Activated T-helper 17 cell treated with anti-CD3 and anti-CD28 coated beads, Interleukin-2, amount 50 U/mL, for 72 hours (primary cell): ENCODE results near the gene KLF15. TPM values are rescaled to one million over a fixed set of nuclear protein-coding genes. Genes with fewer than 3 reads are reported as not detected.

Source experiments
- ATAC-seq: fragments of 150-1000 bp; cut with Tn5 transposase; replicated peaks from 2 replicates; pipeline ENCODE4 v1.10.0; 2021; ENCODE audit warnings: mild to moderate bottlenecking, moderate library complexity
- H3K27ac Mint-ChIP-seq: one replicate; pipeline ENCODE4 v1.8.0; 2022; ENCODE audit warnings: mixed read lengths
- H3K27me3 Mint-ChIP-seq: one replicate; pipeline ENCODE4 v1.8.0; 2022; ENCODE audit warnings: mixed read lengths
- H3K36me3 Mint-ChIP-seq: one replicate; pipeline ENCODE4 v1.8.0; 2022; ENCODE audit warnings: low read depth, mild to moderate bottlenecking, mixed read lengths
- H3K4me1 Mint-ChIP-seq: one replicate; pipeline ENCODE4 v1.8.0; 2022; ENCODE audit warnings: mixed read lengths
- H3K4me3 Mint-ChIP-seq: one replicate; pipeline ENCODE4 v1.8.0; 2022; ENCODE audit warnings: mild to moderate bottlenecking, mixed read lengths
- H3K9me3 Mint-ChIP-seq: one replicate; pipeline ENCODE4 v1.8.0; 2022; ENCODE audit warnings: mixed read lengths
- total RNA-seq, 2 donors: library from RNA; stranded (reverse); gene quantifications; one replicate each; pipeline ENCODE4 v1.2.3, GENCODE V29; 2022

The KLF15 gene
- total RNA-seq, 2 donors from 2014 or later, result 0.16 TPM; not detected in 1

GRCh38 chr3:126308394-126309125 lies 48.6 kb downstream of the KLF15 start:
- Mint-ChIP-seq H3K27ac (no peak overlapping the region), H3K27me3 (peaks cover 24% of the 10 kb centered on the region), H3K4me1 (no peaks in the 10 kb centered on the region), H3K9me3 (peaks cover 4% of the 10 kb centered on the region), H3K4me3 (no peak overlapping the region), H3K36me3 (no peaks in the 10 kb centered on the region)
- no peak for ATAC-seq

- Mint-ChIP-seq H3K27ac (no peak overlapping the region), H3K4me1 (no peaks in the 10 kb centered on the region), H3K27me3 (peaks cover 24% of the 10 kb centered on the region), H3K4me3 (no peak overlapping the region), H3K36me3 (no peaks in the 10 kb centered on the region), H3K9me3 (peaks cover 7% of the 10 kb centered on the region)
- ATAC-seq, result no peak
These were observed 49.4 kb downstream of the KLF15 start for GRCh38 chr3:126307591-126308393.

GRCh38 chr3:126306888-126307482 lies 50.2 kb downstream of the KLF15 start:
- H3K4me3 Mint-ChIP-seq, result no peak overlapping the region
- H3K27me3 Mint-ChIP-seq, result peaks cover 24% of the 10 kb centered on the region
- no peaks in the 10 kb centered on the region for H3K4me1 Mint-ChIP-seq
- peaks cover 7% of the 10 kb centered on the region for H3K9me3 Mint-ChIP-seq
- H3K36me3 Mint-ChIP-seq, result no peaks in the 10 kb centered on the region
- no peak overlapping the region for H3K27ac Mint-ChIP-seq
- ATAC-seq, result no peak

- no peak overlapping the region for H3K4me3 Mint-ChIP-seq
- peaks cover 24% of the 10 kb centered on the region for H3K27me3 Mint-ChIP-seq
- no peak overlapping the region for H3K27ac Mint-ChIP-seq
- peaks cover 7% of the 10 kb centered on the region for H3K9me3 Mint-ChIP-seq
- H3K4me1 Mint-ChIP-seq, result no peaks in the 10 kb centered on the region
- H3K36me3 Mint-ChIP-seq, result no peaks in the 10 kb centered on the region
- no peak for ATAC-seq
These were observed 50.8 kb downstream of the KLF15 start for GRCh38 chr3:126306397-126306796.

- H3K9me3 Mint-ChIP-seq, result peaks cover 7% of the 10 kb centered on the region
- H3K27ac Mint-ChIP-seq, result no peak overlapping the region
- ATAC-seq, result no peak
- peaks cover 24% of the 10 kb centered on the region for H3K27me3 Mint-ChIP-seq
- H3K4me1 Mint-ChIP-seq, result no peaks in the 10 kb centered on the region
- no peaks in the 10 kb centered on the region for H3K36me3 Mint-ChIP-seq
- H3K4me3 Mint-ChIP-seq, result no peak overlapping the region
These were observed 51.8 kb downstream of the KLF15 start for GRCh38 chr3:126305427-126305826.

- no peak for ATAC-seq
- Mint-ChIP-seq H3K27me3 (peaks cover 24% of the 10 kb centered on the region), H3K4me3 (no peak overlapping the region), H3K9me3 (peaks cover 7% of the 10 kb centered on the region), H3K27ac (no peak overlapping the region), H3K36me3 (no peaks in the 10 kb centered on the region), H3K4me1 (no peaks in the 10 kb centered on the region)
These were observed 52.5 kb downstream of the KLF15 start for GRCh38 chr3:126304704-126305103.

GRCh38 chr3:126304291-126304690 lies 52.9 kb downstream of the KLF15 start:
- Mint-ChIP-seq H3K27me3 (peaks cover 21% of the 10 kb centered on the region), H3K36me3 (no peaks in the 10 kb centered on the region), H3K9me3 (peaks cover 7% of the 10 kb centered on the region), H3K27ac (no peak overlapping the region), H3K4me3 (no peak overlapping the region), H3K4me1 (no peaks in the 10 kb centered on the region)
- no peak for ATAC-seq

- Mint-ChIP-seq H3K4me1 (no peaks in the 10 kb centered on the region), H3K36me3 (no peaks in the 10 kb centered on the region), H3K27ac (no peak overlapping the region), H3K9me3 (peaks cover 7% of the 10 kb centered on the region), H3K27me3 (peaks cover 12% of the 10 kb centered on the region), H3K4me3 (no peak overlapping the region)
- no peak for ATAC-seq
These were observed 53.9 kb downstream of the KLF15 start for GRCh38 chr3:126303272-126303671.

- no peak overlapping the region for H3K4me3 Mint-ChIP-seq
- no peak overlapping the region for H3K27ac Mint-ChIP-seq
- H3K36me3 Mint-ChIP-seq, result no peaks in the 10 kb centered on the region
- H3K4me1 Mint-ChIP-seq, result no peaks in the 10 kb centered on the region
- ATAC-seq, result no peak
- H3K9me3 Mint-ChIP-seq, result peaks cover 7% of the 10 kb centered on the region
- H3K27me3 Mint-ChIP-seq, result peaks cover 6% of the 10 kb centered on the region
These were observed 56.3 kb downstream of the KLF15 start for GRCh38 chr3:126300761-126301481.

GRCh38 chr3:126300001-126300760 lies 57.0 kb downstream of the KLF15 start:
- ATAC-seq, result no peak
- Mint-ChIP-seq H3K27ac (no peak overlapping the region), H3K36me3 (no peaks in the 10 kb centered on the region), H3K4me3 (no peak overlapping the region), H3K27me3 (no peaks in the 10 kb centered on the region), H3K4me1 (no peaks in the 10 kb centered on the region), H3K9me3 (peaks cover 7% of the 10 kb centered on the region)

GRCh38 chr3:126295407-126295939 lies 61.7 kb downstream of the KLF15 start:
- no peaks in the 10 kb centered on the region for H3K36me3 Mint-ChIP-seq
- H3K4me1 Mint-ChIP-seq, result no peaks in the 10 kb centered on the region
- peaks cover 10% of the 10 kb centered on the region for H3K27me3 Mint-ChIP-seq
- no peak for ATAC-seq
- H3K27ac Mint-ChIP-seq, result no peak overlapping the region
- H3K4me3 Mint-ChIP-seq, result no peak overlapping the region
- H3K9me3 Mint-ChIP-seq, result no peaks in the 10 kb centered on the region

GRCh38 chr3:126294211-126294808 lies 62.9 kb downstream of the KLF15 start:
- no peaks in the 10 kb centered on the region for H3K9me3 Mint-ChIP-seq
- H3K27me3 Mint-ChIP-seq, result peaks cover 18% of the 10 kb centered on the region
- ATAC-seq, result no peak
- H3K4me1 Mint-ChIP-seq, result no peaks in the 10 kb centered on the region
- no peak overlapping the region for H3K27ac Mint-ChIP-seq
- no peaks in the 10 kb centered on the region for H3K36me3 Mint-ChIP-seq
- no peak overlapping the region for H3K4me3 Mint-ChIP-seq

- no peak for ATAC-seq
- Mint-ChIP-seq H3K9me3 (no peaks in the 10 kb centered on the region), H3K4me1 (no peaks in the 10 kb centered on the region), H3K36me3 (no peaks in the 10 kb centered on the region), H3K4me3 (no peak overlapping the region), H3K27ac (no peak overlapping the region), H3K27me3 (peaks cover 19% of the 10 kb centered on the region)
These were observed 63.7 kb downstream of the KLF15 start for GRCh38 chr3:126293370-126294082.
